HFF-Myc (cell line): Measurements from ENCODE around the gene NAA60.
"Not testable (repeated sequence)": the region's sequence is repeated elsewhere in the genome, so short reads cannot be mapped to it uniquely, and the experiment has no call there.

ENCODE experiments used
- DNase-seq: peaks from one replicate; pipeline ENCODE4 v3.0.0-alpha.2; 2011; ENCODE audit warnings: low read depth; ENCODE audit errors: extremely low read depth
- H3K4me3 ChIP-seq: replicated peaks from 2 replicates; pipeline ENCODE4 v1.5.1; 2011; ENCODE audit warnings: low read depth, mild to moderate bottlenecking, control low read depth, low read length
- CTCF ChIP-seq: IDR thresholded peaks from 2 replicates; pipeline ENCODE4 v1.5.1; 2012; ENCODE audit warnings: mild to moderate bottlenecking, low read depth, low read length, control low read depth; ENCODE audit errors: missing control alignments

Gene NAA60

GRCh38 chr16:3470723-3471122, 27.2 kb downstream of the NAA60 start:
- DNase-seq = no peak
- TF ChIP-seq CTCF = no peak
- no peak overlapping the region for H3K4me3 ChIP-seq

GRCh38 chr16:3471518-3472176, 28.2 kb downstream of the NAA60 start:
- no peak for DNase-seq
- TF ChIP-seq CTCF = no peak
- H3K4me3 ChIP-seq = no peak overlapping the region

GRCh38 chr16:3472878-3473595, 29.6 kb downstream of the NAA60 start:
- H3K4me3 ChIP-seq = no peak overlapping the region
- DNase-seq = no peak
- no peak for TF ChIP-seq CTCF

GRCh38 chr16:3473596-3473943, 30.1 kb downstream of the NAA60 start:
- not testable (repeated sequence) for DNase-seq, H3K4me3 ChIP-seq

DNA sequence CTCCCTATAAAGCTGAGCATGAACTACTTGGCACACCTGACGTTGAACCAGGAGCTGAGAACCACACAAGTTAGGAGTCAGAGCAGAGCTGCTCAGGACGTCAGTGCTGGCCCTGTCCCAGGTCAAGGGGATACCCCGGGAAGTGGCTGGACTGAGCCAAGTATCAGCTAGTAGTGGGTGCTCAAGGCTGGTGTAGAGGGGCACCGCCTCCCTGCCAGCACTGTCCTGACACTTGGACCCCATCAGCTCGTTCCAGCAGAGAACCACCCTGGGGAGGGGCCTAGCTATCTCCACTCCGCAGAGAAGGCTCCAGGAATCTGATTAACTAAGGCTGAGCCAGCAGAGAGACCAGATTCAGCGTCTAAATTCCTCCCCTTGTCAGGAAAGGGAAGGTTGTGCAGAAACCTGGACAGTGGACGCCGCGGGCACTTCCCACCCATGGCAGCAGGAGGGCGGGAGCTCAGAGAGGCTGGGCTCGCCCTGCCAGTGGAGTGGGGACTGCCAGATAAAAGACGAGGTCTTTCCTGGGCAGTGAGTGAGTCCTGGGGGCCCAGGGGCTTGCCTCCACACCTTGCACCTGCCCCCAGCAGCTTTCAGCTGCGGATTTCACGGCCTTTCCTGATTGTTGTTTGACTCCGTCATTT, 30.8 kb downstream of the NAA60 start:
- no peak for DNase-seq
- no peak for TF ChIP-seq CTCF
- H3K4me3 ChIP-seq = no peak overlapping the region

- DNase-seq = not testable (repeated sequence)
These were observed 31.4 kb downstream of the NAA60 start for GRCh38 chr16:3474870-3475269.

DNA sequence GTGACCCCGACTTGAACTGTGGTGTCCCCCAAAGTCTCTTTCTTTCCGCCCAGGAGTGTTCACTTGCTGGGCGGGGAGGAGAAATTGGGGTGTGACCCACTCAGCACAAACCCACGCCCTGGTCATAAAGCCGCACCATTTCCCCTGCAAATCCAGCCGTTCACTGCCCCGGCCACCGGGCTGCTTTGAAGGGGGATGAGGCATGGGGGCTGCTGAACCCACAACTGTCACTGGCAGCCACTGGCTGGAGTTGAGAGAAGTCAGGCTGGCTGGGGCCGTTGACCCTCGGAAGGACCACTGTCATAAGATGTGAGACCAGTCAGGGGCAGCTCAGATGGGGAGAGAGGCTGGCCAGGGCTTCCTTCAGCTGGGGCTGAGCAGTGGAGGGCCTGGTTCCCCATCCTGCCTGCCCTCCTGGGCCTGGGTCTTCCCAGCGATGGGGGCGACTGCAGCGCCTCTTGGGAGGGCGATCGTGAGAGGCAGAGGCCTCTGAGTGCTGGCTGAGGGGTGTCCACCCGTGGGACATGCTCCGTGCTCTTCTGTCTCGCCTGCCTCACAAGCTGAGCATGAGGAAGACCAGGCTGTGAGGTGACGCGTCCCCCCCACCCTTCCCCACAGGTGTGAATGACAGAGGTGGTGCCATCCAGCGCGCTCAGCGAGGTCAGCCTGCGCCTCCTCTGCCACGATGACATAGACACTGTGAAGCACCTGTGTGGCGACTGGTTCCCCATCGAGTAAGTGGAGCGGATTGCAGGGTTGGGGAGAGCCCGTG, 32.3 kb downstream of the NAA60 start:
- no peak for TF ChIP-seq CTCF
- DNase-seq = no peak
- H3K4me3 ChIP-seq = no peak overlapping the region

More at GRCh38 chr16:3474870-3475269, 31.4 kb downstream of the NAA60 start:
- H3K4me3 ChIP-seq = not testable (repeated sequence)
